Stimulated activated naive CD8-positive, alpha-beta T cell treated with anti-CD3 and anti-CD28 coated beads, Interleukin-15, Interleukin-2, amounts not matched to agents 100 ng/mL and 50 ng/mL, for 24 hours (primary cell): Measurements from ENCODE around the gene ADAM10.
"Not testable (repeated sequence)": the region's sequence is repeated elsewhere in the genome, so short reads cannot be mapped to it uniquely, and the experiment has no call there.

Experiments used
- H3K27ac Mint-ChIP-seq: one replicate; pipeline ENCODE4 v1.8.0; 2021; ENCODE audit warnings: mild to moderate bottlenecking, mixed read lengths
- H3K27me3 Mint-ChIP-seq: one replicate; pipeline ENCODE4 v1.8.0; 2021; ENCODE audit warnings: mixed read lengths
- H3K36me3 Mint-ChIP-seq: one replicate; pipeline ENCODE4 v1.8.0; 2021; ENCODE audit warnings: low read depth, mixed read lengths
- H3K4me1 Mint-ChIP-seq: one replicate; pipeline ENCODE4 v1.8.0; 2021; ENCODE audit warnings: low read depth, mixed read lengths
- H3K4me3 Mint-ChIP-seq: one replicate; pipeline ENCODE4 v1.8.0; 2021; ENCODE audit warnings: mild to moderate bottlenecking, mixed read lengths
- H3K9me3 Mint-ChIP-seq: one replicate; pipeline ENCODE4 v1.8.0; 2021; ENCODE audit warnings: mixed read lengths

Gene ADAM10

DNA sequence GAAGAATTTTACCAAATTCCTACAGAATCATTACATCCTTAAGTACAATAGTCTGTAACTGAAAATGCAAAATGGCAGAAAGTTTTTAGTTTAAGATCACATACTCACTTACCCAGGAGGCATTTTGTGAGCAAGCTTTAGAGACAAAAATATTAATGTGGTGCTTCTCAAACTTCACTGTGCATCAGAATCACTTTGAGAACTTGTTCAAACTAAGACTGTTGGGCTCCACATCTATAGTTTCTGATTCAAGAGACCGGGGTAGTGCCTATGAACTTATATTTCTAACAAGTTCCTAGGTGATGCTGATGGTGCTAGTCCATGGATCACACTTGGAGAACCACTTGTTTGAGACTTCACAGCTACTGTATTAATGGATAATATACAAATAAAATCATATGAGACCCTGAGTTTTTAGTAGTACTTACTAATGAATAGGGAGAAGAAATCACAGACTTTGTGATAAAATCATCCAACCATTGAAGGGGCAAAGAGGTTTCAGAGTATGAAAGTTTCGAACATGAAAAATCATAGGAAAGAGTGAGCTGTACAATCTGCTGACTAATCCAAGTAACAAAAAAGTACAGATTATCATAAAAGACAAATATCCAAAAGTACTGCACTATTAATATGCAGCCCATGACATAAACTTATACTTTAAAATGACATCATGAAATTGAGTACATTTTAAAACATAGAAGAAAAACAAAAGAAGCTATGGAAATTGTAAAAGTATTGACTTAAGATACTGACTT is 110.3 kb downstream of the ADAM10 start:
- Mint-ChIP-seq H3K27ac (peak overlapping the region; percentile 61), H3K9me3 (no peaks in the 10 kb centered on the region), H3K4me3 (no peak overlapping the region), H3K4me1 (peaks cover 15% of the 10 kb centered on the region), H3K36me3 (peaks cover 55% of the 10 kb centered on the region), H3K27me3 (no peaks in the 10 kb centered on the region)

DNA sequence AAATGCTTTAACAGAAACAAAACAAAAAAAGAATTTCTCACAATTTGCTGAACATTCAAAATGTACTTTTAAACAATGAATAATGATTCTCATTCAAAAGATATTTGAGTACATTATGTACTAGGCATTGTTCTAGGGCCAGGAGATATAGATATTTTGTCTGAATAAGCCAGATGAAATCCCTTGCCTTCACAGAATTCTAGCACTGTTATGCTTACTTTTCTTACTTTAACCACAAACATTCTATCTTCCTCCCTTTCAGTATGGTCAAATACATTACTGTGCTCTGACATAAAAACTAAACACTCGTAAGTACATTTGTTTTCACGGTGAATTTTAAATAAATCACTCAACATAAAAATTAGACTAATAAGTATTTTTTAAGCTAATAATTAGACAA is 116.7 kb downstream of the ADAM10 start:
- Mint-ChIP-seq H3K27ac (no peak overlapping the region), H3K27me3 (no peaks in the 10 kb centered on the region)

DNA sequence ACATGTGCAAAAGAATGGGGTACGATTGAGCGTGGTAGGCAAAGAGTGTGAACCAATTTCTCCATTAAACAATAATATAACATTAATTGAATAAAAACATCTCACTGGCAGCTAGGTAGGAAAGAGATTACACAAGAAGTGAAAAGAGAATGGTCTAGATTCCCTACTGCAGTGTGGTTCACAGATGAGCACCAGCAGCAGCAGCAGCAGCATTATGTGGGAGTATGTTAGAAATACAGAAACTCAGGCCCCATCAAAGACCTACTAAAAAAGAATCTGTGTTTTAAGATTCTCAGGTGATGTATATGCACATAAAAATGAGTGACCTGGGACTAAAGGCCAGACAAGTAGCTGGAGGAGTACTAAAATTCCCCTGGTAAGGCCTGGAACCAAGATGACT is 118.2 kb downstream of the ADAM10 start:
- Mint-ChIP-seq H3K36me3 (peaks cover 51% of the 10 kb centered on the region), H3K9me3 (no peaks in the 10 kb centered on the region), H3K27me3 (no peaks in the 10 kb centered on the region), H3K27ac (peak overlapping the region; percentile 49), H3K4me1 (peaks cover 44% of the 10 kb centered on the region), H3K4me3 (no peak overlapping the region)

More for the DNA sequence above, 116.7 kb downstream of the ADAM10 start:
- H3K4me3 Mint-ChIP-seq = no peak overlapping the region
- H3K36me3 Mint-ChIP-seq = peaks cover 48% of the 10 kb centered on the region
- H3K4me1 Mint-ChIP-seq = peaks cover 32% of the 10 kb centered on the region
- no peaks in the 10 kb centered on the region for H3K9me3 Mint-ChIP-seq

DNA sequence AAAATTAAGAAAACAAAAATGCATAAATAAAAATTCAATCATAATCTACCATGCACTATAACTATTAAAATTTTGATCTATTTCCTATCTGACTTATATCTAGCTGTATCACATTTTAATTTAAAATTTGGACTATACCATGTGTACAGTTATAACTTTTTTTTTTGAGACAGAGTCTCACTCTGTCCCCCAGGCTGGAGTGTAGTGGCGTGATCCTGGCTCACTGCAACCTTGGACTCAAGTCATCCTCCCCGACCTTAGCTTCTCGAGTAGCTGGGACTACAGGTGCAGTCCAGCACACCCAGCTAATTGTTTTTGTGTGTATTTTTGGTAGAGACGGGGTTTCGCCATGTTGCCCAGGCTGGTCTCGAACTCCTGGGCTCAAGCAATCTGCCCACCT is 119.9 kb downstream of the ADAM10 start:
- H3K4me3 Mint-ChIP-seq = no peak overlapping the region
- H3K36me3 Mint-ChIP-seq = peaks cover 66% of the 10 kb centered on the region
- H3K27ac Mint-ChIP-seq = no peak overlapping the region
- H3K9me3 Mint-ChIP-seq = no peaks in the 10 kb centered on the region
- peaks cover 45% of the 10 kb centered on the region for H3K4me1 Mint-ChIP-seq
- H3K27me3 Mint-ChIP-seq = no peaks in the 10 kb centered on the region

DNA sequence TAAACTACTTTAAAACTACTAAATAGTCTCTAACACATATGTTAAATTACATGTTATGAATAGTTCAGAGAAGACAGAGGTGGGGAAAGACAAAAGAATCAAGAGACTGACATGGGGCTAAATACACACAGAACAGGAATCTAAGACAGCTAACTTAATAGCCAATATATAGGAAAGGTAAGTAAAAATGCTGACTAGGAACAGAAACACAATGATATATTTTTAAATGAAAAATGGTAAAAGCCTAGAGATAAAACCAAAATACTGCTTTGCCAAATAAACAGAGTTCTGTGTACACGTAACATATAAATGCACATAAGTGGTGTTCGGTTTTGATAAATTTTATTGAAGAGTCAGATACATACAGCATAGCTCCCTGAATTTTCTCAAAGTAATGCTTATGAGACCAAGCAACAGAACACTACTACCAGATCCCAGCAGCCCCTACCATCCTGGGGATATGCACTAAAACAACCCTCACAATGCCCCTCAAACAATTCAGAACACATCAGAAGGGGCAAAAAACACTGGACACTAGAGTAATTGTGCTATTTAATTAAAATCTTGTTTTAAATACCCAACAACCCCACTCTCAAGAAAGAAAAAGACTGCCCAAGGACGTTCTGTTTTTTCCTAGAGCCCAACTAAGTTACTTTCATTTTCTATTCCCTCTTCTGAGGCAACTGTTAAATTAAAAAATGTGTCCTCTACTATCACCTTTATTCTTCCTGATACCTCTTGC is 121.1 kb downstream of the ADAM10 start:
- peaks cover 45% of the 10 kb centered on the region for H3K4me1 Mint-ChIP-seq
- H3K4me3 Mint-ChIP-seq = peak overlapping the region; percentile 74
- peak overlapping the region; percentile 84 for H3K27ac Mint-ChIP-seq
- H3K36me3 Mint-ChIP-seq = peaks cover 60% of the 10 kb centered on the region
- no peaks in the 10 kb centered on the region for H3K27me3 Mint-ChIP-seq
- H3K9me3 Mint-ChIP-seq = no peaks in the 10 kb centered on the region

DNA sequence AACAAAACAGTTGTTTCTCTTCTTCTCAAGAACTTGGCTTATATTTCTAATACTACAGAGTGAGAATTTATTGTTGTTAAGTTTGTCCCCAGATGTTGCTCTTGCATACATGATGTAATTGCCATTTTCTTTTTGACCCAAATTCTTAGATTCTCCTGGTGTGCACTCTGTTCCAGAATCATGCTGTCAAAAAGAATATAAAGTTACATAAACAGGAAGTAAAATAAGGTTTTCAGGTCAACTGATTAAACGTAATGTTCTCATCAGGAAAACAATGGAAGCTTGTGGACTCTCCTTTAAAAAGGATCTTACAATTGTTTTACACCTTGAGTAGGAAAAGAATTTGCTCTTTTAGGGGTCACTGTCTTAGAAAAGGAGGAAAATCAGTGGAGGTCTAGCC is 121.8 kb downstream of the ADAM10 start:
- Mint-ChIP-seq H3K36me3 (peaks cover 58% of the 10 kb centered on the region), H3K4me1 (peaks cover 51% of the 10 kb centered on the region), H3K4me3 (peak overlapping the region; percentile 74), H3K27me3 (no peaks in the 10 kb centered on the region), H3K9me3 (no peaks in the 10 kb centered on the region), H3K27ac (peak overlapping the region; percentile 84)

DNA sequence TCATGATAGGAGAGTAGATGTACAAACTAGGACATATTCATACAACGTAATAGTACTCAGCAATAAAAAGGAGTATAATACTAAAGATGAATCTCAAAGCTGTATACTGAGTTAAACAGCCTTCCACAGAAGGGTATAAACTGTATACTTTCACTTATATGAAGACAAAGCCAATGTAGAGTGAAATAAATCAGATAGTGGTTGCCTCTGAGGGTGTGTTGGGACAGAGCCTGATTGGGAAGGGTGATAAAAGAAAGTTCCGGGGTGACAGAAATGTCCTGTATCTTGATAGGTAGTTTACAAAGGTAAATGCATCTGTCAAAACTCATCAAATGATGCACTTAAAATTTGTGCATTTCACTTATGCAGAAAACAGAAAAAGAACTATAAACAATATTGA is 122.5 kb downstream of the ADAM10 start:
- peaks cover 57% of the 10 kb centered on the region for H3K4me1 Mint-ChIP-seq
- no peaks in the 10 kb centered on the region for H3K27me3 Mint-ChIP-seq
- H3K4me3 Mint-ChIP-seq = no peak overlapping the region
- peaks cover 57% of the 10 kb centered on the region for H3K36me3 Mint-ChIP-seq
- H3K27ac Mint-ChIP-seq = peak overlapping the region; percentile 64
- no peaks in the 10 kb centered on the region for H3K9me3 Mint-ChIP-seq

DNA sequence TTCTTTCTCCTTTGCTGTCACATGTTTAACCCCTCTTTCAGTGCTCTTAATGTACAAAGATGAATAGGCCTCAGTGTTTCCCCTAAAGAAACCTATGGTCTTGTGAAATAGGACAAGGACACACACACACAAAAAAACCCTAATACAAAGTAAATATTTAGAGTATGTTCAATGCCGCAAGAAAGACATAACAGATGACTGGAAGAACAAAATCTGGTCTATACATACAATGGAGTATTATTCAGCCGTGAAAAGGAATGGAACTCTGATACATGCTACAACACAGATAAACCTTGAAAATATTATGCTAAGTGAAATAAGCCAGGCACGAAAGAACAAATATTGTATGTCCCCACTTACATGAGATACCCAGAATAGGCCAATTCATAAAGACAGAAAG is 123.1 kb downstream of the ADAM10 start:
- no peaks in the 10 kb centered on the region for H3K27me3 Mint-ChIP-seq
- H3K36me3 Mint-ChIP-seq = peaks cover 55% of the 10 kb centered on the region
- H3K27ac Mint-ChIP-seq = peak overlapping the region; percentile 7
- H3K4me1 Mint-ChIP-seq = peaks cover 55% of the 10 kb centered on the region
- H3K9me3 Mint-ChIP-seq = no peaks in the 10 kb centered on the region
- no peak overlapping the region for H3K4me3 Mint-ChIP-seq

DNA sequence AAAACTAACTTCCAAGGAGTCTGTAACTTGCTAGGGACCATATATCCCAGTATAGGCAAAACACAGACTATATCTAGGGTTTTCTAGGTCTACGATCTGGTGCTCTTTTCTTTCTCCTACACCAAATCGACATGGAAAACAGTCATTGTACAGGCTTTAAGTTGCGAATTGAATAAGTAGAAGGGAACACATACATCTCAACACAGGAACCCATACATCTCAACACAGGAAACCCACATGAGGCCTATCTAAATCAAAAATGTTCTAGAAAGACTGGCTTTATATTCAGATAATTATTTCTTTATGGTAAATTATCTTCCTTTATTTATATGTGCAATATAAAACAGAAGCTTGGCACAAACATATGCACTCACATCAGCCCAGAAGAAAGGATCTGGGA is 126.6 kb downstream of the ADAM10 start:
- Mint-ChIP-seq H3K9me3 (no peaks in the 10 kb centered on the region), H3K27ac (no peak overlapping the region), H3K4me3 (no peak overlapping the region), H3K4me1 (peaks cover 28% of the 10 kb centered on the region), H3K27me3 (no peaks in the 10 kb centered on the region), H3K36me3 (peaks cover 57% of the 10 kb centered on the region)

DNA sequence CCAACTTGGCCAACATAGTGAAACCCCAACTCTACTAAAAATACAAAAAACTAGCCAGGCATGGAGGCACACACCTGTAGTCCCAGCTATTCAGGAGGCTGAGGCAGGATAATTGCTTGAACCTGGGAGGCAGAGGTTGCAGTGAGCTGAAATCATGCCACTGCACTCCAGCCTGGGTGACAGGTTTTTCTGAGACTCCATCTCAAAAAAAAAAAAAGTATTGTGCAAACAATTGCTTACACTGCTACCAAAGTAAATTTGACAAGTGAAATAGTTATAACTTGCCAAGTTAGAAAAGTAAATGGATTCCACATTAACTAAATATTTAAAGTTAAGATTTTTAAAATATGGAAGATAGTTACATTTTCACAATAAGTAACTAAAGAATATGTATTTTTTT is 129.2 kb downstream of the ADAM10 start:
- Mint-ChIP-seq H3K36me3 (peaks cover 56% of the 10 kb centered on the region), H3K4me1 (peaks cover 24% of the 10 kb centered on the region)
- not testable (repeated sequence) for H3K9me3 Mint-ChIP-seq, H3K27me3 Mint-ChIP-seq, H3K27ac Mint-ChIP-seq, H3K4me3 Mint-ChIP-seq

DNA sequence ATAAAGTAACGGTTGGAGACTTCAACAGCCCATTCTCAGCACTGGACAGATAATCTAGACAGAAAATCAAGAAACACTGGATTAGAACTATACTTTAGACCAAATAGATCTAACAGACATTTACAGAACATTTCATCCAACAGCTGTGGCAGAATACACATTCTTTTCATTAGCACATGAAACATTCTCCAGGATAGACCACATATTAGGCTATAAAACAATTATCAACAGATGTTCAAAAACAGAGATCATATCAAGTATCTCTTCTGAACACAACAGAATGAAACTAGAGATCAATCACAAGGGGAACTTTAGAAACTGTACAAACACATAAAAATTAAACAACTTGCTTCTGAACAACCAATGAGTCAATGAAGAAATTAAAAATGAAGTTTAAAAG is 133.3 kb downstream of the ADAM10 start:
- Mint-ChIP-seq H3K4me1 (peaks cover 14% of the 10 kb centered on the region), H3K36me3 (peaks cover 70% of the 10 kb centered on the region), H3K27ac (no peak overlapping the region), H3K27me3 (no peaks in the 10 kb centered on the region), H3K9me3 (peaks cover 20% of the 10 kb centered on the region), H3K4me3 (no peak overlapping the region)

DNA sequence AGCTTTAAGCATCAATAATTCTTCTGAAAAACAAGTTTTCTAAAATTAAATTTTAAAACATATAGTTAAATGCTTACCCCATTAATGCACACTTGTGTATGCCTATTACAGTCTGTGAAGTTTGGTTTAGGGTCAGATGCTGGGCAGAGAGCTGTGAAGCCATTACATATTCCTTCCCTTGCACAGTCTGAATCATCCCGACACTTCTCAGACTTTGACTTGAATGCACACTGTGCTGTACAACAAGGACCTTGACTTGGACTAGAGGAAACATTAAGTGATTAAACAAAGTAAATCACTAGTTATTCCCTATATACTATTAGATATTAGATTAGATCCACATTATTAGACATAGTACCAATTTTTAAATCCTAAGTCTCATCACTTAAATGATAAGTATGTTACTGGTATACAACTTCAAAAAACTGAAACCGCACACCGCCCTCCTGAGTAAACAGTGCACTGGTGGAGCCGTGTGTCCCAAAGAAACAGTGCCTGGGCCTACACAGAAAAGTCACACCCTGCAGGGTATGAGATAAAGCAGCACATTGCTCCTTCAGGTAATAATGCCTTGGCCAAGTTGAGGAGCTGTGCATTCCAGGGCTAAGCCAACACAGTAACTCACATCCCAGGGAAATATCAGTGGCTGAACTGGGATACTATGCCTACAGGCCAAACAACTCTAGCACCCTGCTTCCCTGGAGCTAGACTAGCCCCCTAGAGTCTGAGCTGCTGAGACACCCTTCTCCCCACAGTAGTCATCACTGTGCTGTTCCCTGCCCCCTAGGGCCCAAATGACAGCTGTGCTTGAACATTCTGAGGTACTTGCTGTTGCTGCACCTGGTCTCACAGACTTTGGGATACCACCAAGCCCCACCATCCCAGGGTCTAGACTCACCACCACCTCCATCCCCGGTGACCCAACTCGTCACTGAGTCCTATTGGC is 137.5 kb downstream of the ADAM10 start:
- H3K4me1 Mint-ChIP-seq = peaks cover 30% of the 10 kb centered on the region
- no peak overlapping the region for H3K27ac Mint-ChIP-seq
- no peaks in the 10 kb centered on the region for H3K27me3 Mint-ChIP-seq
- H3K9me3 Mint-ChIP-seq = peaks cover 20% of the 10 kb centered on the region
- peaks cover 79% of the 10 kb centered on the region for H3K36me3 Mint-ChIP-seq
- H3K4me3 Mint-ChIP-seq = no peak overlapping the region

DNA sequence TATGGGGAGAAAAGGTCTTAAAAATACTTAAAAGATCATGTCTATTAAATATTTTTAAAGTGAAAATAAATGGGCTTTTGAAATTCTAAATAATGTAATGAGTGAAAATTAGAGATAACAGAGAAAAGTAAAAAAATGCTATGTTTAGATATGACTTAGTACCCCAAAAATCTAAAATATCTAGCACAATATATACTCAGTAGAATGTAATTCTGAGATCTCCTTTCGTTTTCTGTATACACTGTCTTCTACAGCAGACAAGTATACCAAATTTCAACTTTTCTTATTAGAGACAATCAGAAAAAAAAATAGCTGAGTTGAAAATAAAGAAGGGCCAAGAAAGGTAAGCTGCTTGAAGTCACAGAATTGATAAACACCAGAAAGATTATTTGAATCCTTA is 140.8 kb downstream of the ADAM10 start:
- Mint-ChIP-seq H3K36me3 (peaks cover 68% of the 10 kb centered on the region), H3K4me1 (peaks cover 24% of the 10 kb centered on the region), H3K9me3 (peaks cover 2% of the 10 kb centered on the region), H3K4me3 (no peak overlapping the region), H3K27me3 (no peaks in the 10 kb centered on the region), H3K27ac (no peak overlapping the region)

DNA sequence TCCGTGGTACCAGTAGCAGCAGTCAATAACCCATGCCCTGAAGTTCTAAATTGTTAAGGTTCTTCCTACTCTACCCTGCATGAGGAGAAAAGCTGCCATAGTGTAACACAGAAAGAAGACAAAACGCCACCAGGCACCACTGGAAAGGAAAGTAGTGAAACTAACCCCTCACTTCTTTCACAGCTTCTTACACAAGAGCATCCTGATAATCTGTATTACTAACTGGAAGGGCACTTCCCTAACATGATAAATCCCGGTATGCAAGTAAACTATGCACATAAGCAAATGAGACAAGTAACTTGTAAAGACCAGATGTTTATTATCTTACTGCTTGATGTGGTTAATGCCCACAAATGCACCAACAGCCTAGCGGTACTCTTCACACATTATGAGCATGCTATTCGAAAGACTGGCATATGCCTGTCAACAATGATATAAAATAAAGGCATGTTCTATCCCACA is 141.3 kb downstream of the ADAM10 start:
- peak overlapping the region; percentile 21 for H3K27ac Mint-ChIP-seq
- no peaks in the 10 kb centered on the region for H3K9me3 Mint-ChIP-seq
- H3K4me3 Mint-ChIP-seq = peak overlapping the region; percentile 14
- H3K4me1 Mint-ChIP-seq = peaks cover 22% of the 10 kb centered on the region
- H3K36me3 Mint-ChIP-seq = peaks cover 68% of the 10 kb centered on the region
- H3K27me3 Mint-ChIP-seq = no peaks in the 10 kb centered on the region
